ENCODE data around the gene LDLRAD4. TPM values are rescaled to one million over a fixed set of nuclear protein-coding genes. Genes with fewer than 3 reads are reported as not detected.

Gene LDLRAD4
- total RNA-seq, 2 experiments from 2014 or later: 37.3 to 38.5 TPM

- no peaks in the 10 kb centered on the region for H3K9me3 Mint-ChIP-seq
- peaks cover 45% of the 10 kb centered on the region for H3K4me1 Mint-ChIP-seq (ENCODE audit: low read depth)
- ChIA-PET CTCF (no interaction called here), POLR2A (interaction anchor here (1.0 kb wide), 1 partner anchor 238 kb away, joined by 3 read pairs; no protein-coding TSS in a partner anchor)
- intact Hi-C loops (cut with micrococcal nuclease): no loop called here
- H3K27me3 Mint-ChIP-seq: no peaks in the 10 kb centered on the region
- no peak overlapping the region for H3K4me3 Mint-ChIP-seq
- DNase-seq: no peak
- peaks cover 25% of the 10 kb centered on the region for H3K36me3 Mint-ChIP-seq (ENCODE audit: low read depth)
- no peak for TF ChIP-seq CTCF (IDR thresholded peaks at IDR 0.05)
- no peak overlapping the region for H3K27ac Mint-ChIP-seq
- no peak for ATAC-seq
Measured at GRCh38 chr18:13480571-13481255, 262.2 kb downstream of the LDLRAD4 start.

- no peak for ATAC-seq
- TF ChIP-seq CTCF (IDR thresholded peaks at IDR 0.05): no peak
- no peaks in the 10 kb centered on the region for H3K9me3 Mint-ChIP-seq
- CTCF ChIA-PET: no interaction called here
- DNase-seq: no peak
- POLR2A ChIA-PET: interaction anchor here (1.0 kb wide), 1 partner anchor 238 kb away, joined by 3 read pairs; no protein-coding TSS in a partner anchor
- H3K4me1 Mint-ChIP-seq (ENCODE audit: low read depth): peaks cover 45% of the 10 kb centered on the region
- intact Hi-C loops (cut with micrococcal nuclease): no loop called here
- H3K27me3 Mint-ChIP-seq: no peaks in the 10 kb centered on the region
- peaks cover 21% of the 10 kb centered on the region for H3K36me3 Mint-ChIP-seq (ENCODE audit: low read depth)
- H3K27ac Mint-ChIP-seq: peak overlapping the region; percentile 34
- H3K4me3 Mint-ChIP-seq: no peak overlapping the region
Measured at GRCh38 chr18:13481331-13481730, 262.8 kb downstream of the LDLRAD4 start.

DNA sequence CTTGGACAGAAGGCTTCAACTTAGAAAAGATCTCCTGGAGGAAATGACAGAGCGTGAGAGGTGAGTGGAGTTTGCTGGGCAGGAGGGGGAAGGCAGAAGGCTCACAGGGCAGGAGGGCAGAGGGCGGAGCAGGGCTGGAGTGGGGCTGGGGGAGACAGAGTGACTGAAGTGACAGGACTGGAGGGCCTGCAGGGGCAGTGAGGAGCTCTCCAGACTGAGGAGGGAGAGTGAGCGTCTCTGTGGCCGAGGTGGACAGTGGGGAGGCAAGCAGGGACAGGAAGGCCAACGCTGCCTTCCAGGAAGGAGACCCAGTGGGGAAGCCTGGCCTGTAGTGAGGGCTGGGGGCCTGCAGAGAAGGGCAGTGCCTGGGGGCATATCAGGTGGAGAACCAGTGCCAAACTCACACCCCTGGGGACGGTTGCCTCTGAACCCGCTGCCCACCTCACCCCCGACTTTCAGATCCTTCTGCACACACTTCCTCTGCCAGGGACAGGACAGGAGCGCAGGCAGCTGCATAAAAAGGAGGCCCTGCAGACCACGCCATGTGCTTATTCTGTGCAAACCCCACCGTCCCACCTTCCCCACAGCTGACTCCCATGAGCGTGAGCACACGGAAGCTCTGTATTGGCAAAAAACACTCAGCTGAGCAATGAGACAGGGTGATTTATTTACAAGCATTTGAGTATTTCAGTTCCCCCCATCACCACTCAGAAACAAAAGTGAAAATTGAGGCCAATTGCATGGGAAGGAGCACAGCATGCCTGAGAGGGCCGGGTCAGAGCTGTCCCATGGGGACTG is 263.5 kb downstream of the LDLRAD4 start:
- DNase-seq (no peak), ATAC-seq (peak; percentile 22)
- Mint-ChIP-seq H3K36me3 (ENCODE audit: low read depth) (peaks cover 23% of the 10 kb centered on the region), H3K27me3 (no peaks in the 10 kb centered on the region), H3K27ac (peak overlapping the region; percentile 34), H3K4me1 (ENCODE audit: low read depth) (peaks cover 45% of the 10 kb centered on the region), H3K4me3 (no peak overlapping the region), H3K9me3 (no peaks in the 10 kb centered on the region)
- no peak for TF ChIP-seq CTCF (IDR thresholded peaks at IDR 0.05)
- intact Hi-C loops (cut with micrococcal nuclease): no loop called here
- POLR2A ChIA-PET: interaction anchor here (1.0 kb wide), 1 partner anchor 239 kb away, joined by 3 read pairs; no protein-coding TSS in a partner anchor
- CTCF ChIA-PET: no interaction called here

DNA sequence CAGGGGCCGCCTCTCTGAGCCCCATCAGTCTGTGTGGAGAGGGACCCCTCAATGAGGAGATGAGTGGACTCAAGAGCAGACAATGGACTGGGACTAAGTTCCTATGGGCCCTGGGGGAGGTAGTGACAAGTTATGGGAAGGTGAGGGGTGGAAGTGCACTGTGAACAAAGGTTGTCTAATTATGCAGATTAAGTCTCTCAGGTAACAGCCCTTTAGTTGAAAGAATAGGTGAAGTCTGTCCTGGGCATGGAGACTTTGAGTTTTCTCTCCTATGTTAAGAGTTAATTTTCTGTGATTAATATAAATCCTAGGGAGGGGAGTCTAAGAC is 264.0 kb downstream of the LDLRAD4 start:
- H3K27ac Mint-ChIP-seq: peak overlapping the region; percentile 1
- TF ChIP-seq CTCF (IDR thresholded peaks at IDR 0.05): no peak
- ChIA-PET CTCF (no interaction called here), POLR2A (no interaction called here)
- H3K9me3 Mint-ChIP-seq: no peaks in the 10 kb centered on the region
- no peak overlapping the region for H3K4me3 Mint-ChIP-seq
- ATAC-seq (no peak), DNase-seq (no peak)
- H3K27me3 Mint-ChIP-seq: no peaks in the 10 kb centered on the region
- H3K4me1 Mint-ChIP-seq (ENCODE audit: low read depth): peaks cover 48% of the 10 kb centered on the region
- peaks cover 18% of the 10 kb centered on the region for H3K36me3 Mint-ChIP-seq (ENCODE audit: low read depth)
- intact Hi-C loops (cut with micrococcal nuclease): no loop called here
